Keratinocyte (primary cell): Measurements from ENCODE around the gene RFX2. TPM values are rescaled to one million over a fixed set of nuclear protein-coding genes. Genes with fewer than 3 reads are reported as not detected.

ENCODE experiments used
- DNase-seq: peaks from one replicate; pipeline ENCODE4 v3.0.0-alpha.2; 2011; ENCODE audit warnings: low read depth, missing footprints, low spot score
- FAIRE-seq: peaks from 2 replicates; lab custom pipeline; 2011; peaks lifted over from hg19 to GRCh38; lab: Jason Lieb, UNC
- H2AFZ ChIP-seq: 2 replicates; pipeline ENCODE4 v1.6.0; 2012; ENCODE audit warnings: low read length, control low read depth, inconsistent platforms; ENCODE audit not compliant: control insufficient read depth
- H3K27ac ChIP-seq: 2 replicates; pipeline ENCODE4 v1.5.1; 2011; ENCODE audit warnings: low read length; ENCODE audit not compliant: control insufficient read depth, insufficient read depth
- H3K27me3 ChIP-seq: 3 replicates; pipeline ENCODE4 v1.6.0; 2011; ENCODE audit warnings: low read length; ENCODE audit not compliant: control insufficient read depth, insufficient read depth; ENCODE audit errors: extremely low read depth
- H3K36me3 ChIP-seq, 2 experiments: 2 replicates in 1 of 2; 3 replicates in 1 of 2; pipeline ENCODE4 v1.5.1; 2011; ENCODE audit warnings: low read length in 2 of 2, mild to moderate bottlenecking in 1 of 2; ENCODE audit not compliant: control insufficient read depth in 2 of 2, insufficient read depth in 2 of 2; ENCODE audit errors: extremely low read depth in 1 of 2
- H3K4me1 ChIP-seq: 3 replicates; pipeline ENCODE4 v1.5.1; 2011; ENCODE audit warnings: low read length; ENCODE audit not compliant: control insufficient read depth, insufficient read depth; ENCODE audit errors: extremely low read depth
- H3K4me2 ChIP-seq: 3 replicates; pipeline ENCODE4 v1.6.0; 2011; ENCODE audit warnings: low read depth, low read length; ENCODE audit not compliant: control insufficient read depth, insufficient read depth; ENCODE audit errors: extremely low read depth
- H3K4me3 ChIP-seq, 3 experiments: fragments of 200-600 bp in 1 of 3; sonication (generic) in 1 of 3; 2 replicates in 2 of 3; 3 replicates in 1 of 3; pipeline ENCODE4 v1.5.1; 2011 to 2016; ENCODE audit warnings: low read length in 3 of 3, mild to moderate bottlenecking in 3 of 3, control low read depth in 2 of 3, inconsistent platforms in 1 of 3, low read depth in 1 of 3, mixed read lengths in 1 of 3, mixed run types in 1 of 3, moderate library complexity in 1 of 3; ENCODE audit not compliant: control insufficient read depth in 2 of 3, insufficient read depth in 2 of 3; ENCODE audit errors: extremely low read depth in 1 of 3
- H3K79me2 ChIP-seq: 2 replicates; pipeline ENCODE4 v1.6.0; 2012; ENCODE audit warnings: low read length; ENCODE audit not compliant: control insufficient read depth, insufficient read depth
- H3K9ac ChIP-seq: 3 replicates; pipeline ENCODE4 v1.6.0; 2011; ENCODE audit warnings: low read length; ENCODE audit not compliant: control insufficient read depth, insufficient read depth; ENCODE audit errors: extremely low read depth
- H3K9me1 ChIP-seq: 3 replicates; pipeline ENCODE4 v1.6.0; 2011; ENCODE audit warnings: low read length; ENCODE audit not compliant: control insufficient read depth, insufficient read depth; ENCODE audit errors: extremely low read depth
- H3K9me3 ChIP-seq: 2 replicates; pipeline ENCODE4 v1.5.1; 2012; ENCODE audit warnings: low read depth, low read length; ENCODE audit not compliant: control insufficient read depth
- H4K20me1 ChIP-seq: 3 replicates; pipeline ENCODE4 v1.6.0; 2011; ENCODE audit warnings: low read length; ENCODE audit not compliant: control insufficient read depth, insufficient read depth; ENCODE audit errors: extremely low read depth
- EZH2 ChIP-seq: IDR thresholded peaks from one replicate; pipeline ENCODE4 v1.6.1; 2012; ENCODE audit warnings: inconsistent platforms, mild to moderate bottlenecking, low read length, moderate library complexity
- dilution Hi-C: fragments of 300-500 bp; cut with MboI; formaldehyde crosslinking; loops from one replicate; pipeline ENCODE4 v1.7.0; 2020; ENCODE audit warnings: low sequenced_read_pairs; ENCODE audit not compliant: extremely low pct_ligation_motif_present
- polyA plus RNA-seq, 5 experiments: library from polyadenylated mRNA; depleted of rRNA in 3 of 5; stranded (reverse) in 3 of 5; stranded (forward) in 1 of 5; unstranded in 1 of 5; fragments of >200 nt; gene quantifications; 1 replicate in 1 of 5; 2 replicates in 3 of 5; 3 replicates in 1 of 5; pipeline versions ENCODE4 v1.2.1 to v1.2.3, GENCODE V29; 2011 to 2012; ENCODE audit warnings: missing spikeins in 2 of 5, low read depth in 1 of 5, low replicate concordance in 1 of 5
- TF ChIP-seq, protein P1 (sequence below), 3 experiments: IDR thresholded peaks in 1 of 3; conservative IDR thresholded peaks in 1 of 3; optimal IDR thresholded peaks in 1 of 3; 2 replicates in 2 of 3; 3 replicates in 1 of 3; pipeline versions ENCODE3 to v1.5.1; 2011; ENCODE audit warnings: low read length in 3 of 3, mild to moderate bottlenecking in 3 of 3, moderate library complexity in 2 of 3, control low read depth in 1 of 3, inconsistent platforms in 1 of 3; ENCODE audit not compliant: insufficient read depth in 2 of 3; ENCODE audit errors: extremely low read depth in 1 of 3

The RFX2 gene
- polyA plus RNA-seq, 1 donor (not counting 4 experiments of a cell fraction or from before 2014, with no cell fraction given) = 5.8 TPM

DNA sequence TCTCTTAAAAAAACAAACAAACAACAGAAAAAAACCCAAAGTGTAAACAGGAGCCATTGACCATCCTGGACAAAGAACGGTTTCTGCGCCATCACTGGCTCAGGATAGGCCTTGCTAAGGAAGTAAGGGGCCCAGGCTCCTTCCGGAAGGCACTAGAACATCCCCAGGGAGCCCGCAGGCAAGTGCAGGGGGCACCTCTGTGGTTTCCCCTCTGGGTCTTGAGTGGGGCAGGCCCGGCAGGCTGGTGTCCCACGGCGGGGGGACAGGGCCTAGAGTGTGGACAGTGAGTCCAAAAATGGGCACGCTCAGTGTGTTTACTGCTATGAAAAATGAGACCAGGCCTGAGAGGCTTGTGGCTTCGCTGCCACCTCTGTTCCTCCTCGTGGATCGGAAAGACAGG is 117.5 kb downstream of the RFX2 start:
- H3K36me3 ChIP-seq = peaks cover 0 to 10% of the 10 kb centered on the region in 2 experiments
- DNase-seq (no peak), FAIRE-seq (no peak)
- H3K4me3 ChIP-seq = no peak overlapping the region
- H3K9ac ChIP-seq = no peak overlapping the region
- no peak overlapping the region for H2AFZ ChIP-seq
- H3K9me1 ChIP-seq = no peaks in the 10 kb centered on the region
- no peaks in the 10 kb centered on the region for H3K9me3 ChIP-seq
- H3K27ac ChIP-seq = no peak overlapping the region
- TF ChIP-seq EZH2 = no peak
- TF ChIP-seq, protein P1, sequence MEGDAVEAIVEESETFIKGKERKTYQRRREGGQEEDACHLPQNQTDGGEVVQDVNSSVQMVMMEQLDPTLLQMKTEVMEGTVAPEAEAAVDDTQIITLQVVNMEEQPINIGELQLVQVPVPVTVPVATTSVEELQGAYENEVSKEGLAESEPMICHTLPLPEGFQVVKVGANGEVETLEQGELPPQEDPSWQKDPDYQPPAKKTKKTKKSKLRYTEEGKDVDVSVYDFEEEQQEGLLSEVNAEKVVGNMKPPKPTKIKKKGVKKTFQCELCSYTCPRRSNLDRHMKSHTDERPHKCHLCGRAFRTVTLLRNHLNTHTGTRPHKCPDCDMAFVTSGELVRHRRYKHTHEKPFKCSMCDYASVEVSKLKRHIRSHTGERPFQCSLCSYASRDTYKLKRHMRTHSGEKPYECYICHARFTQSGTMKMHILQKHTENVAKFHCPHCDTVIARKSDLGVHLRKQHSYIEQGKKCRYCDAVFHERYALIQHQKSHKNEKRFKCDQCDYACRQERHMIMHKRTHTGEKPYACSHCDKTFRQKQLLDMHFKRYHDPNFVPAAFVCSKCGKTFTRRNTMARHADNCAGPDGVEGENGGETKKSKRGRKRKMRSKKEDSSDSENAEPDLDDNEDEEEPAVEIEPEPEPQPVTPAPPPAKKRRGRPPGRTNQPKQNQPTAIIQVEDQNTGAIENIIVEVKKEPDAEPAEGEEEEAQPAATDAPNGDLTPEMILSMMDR (optimal IDR thresholded peaks at IDR 0.05 in 1 of 3, IDR thresholded peaks at IDR 0.05 in 1 of 3, conservative IDR thresholded peaks at IDR 0.05 in 1 of 3; ENCODE audit: extremely low read depth in 1 of 3, insufficient read depth in 2 of 3, low read length in 3 of 3) = no peak
- H3K4me1 ChIP-seq = no peaks in the 10 kb centered on the region
- dilution Hi-C loops = no loop called here
- no peaks in the 10 kb centered on the region for H4K20me1 ChIP-seq
- no peak overlapping the region for H3K4me2 ChIP-seq
- no peaks in the 10 kb centered on the region for H3K79me2 ChIP-seq
- no peaks in the 10 kb centered on the region for H3K27me3 ChIP-seq

DNA sequence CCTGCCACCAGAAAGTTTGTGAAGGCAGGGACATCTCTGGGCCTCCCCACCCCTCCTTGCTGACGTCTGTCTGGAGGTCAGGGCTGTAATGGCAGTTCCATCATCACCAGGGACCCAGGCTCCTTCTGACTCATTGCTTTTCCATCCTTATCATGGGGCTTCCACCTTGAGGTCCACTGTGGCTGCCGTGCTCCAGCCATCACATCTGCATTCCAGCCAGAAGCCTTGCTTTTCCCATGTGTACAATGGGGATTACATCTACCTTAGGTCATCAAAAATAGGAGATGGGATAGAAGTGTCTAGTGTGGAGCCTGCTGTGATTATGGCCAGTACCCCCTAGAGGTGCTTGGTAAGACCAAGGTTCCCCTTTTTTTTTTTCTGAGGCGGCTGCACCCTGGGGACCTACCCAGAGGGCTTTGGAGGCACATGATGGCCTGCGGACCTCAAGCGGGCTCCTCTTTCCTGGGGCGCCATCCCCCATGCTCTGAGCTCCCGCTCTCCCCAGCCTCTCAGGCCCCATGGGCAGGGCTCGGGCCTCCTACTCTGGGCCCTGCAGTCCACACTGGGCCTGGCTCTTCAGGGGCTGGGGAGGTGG is 119.0 kb downstream of the RFX2 start:
- Histone ChIP-seq H3K27me3 (no peaks in the 10 kb centered on the region), H3K9me3 (no peaks in the 10 kb centered on the region), H3K9me1 (no peaks in the 10 kb centered on the region), H2AFZ (no peak overlapping the region), H3K79me2 (no peaks in the 10 kb centered on the region), H3K27ac (no peak overlapping the region), H3K4me1 (peaks cover 3% of the 10 kb centered on the region), H3K36me3 (peaks cover 0 to 5% of the 10 kb centered on the region in 2 experiments), H4K20me1 (no peaks in the 10 kb centered on the region), H3K4me3 (no peak overlapping the region), H3K9ac (no peak overlapping the region), H3K4me2 (no peak overlapping the region)
- dilution Hi-C loops = no loop called here
- DNase-seq (no peak), FAIRE-seq (no peak)
- TF ChIP-seq EZH2 = no peak
- TF ChIP-seq, protein P1 (optimal IDR thresholded peaks at IDR 0.05 in 1 of 3, IDR thresholded peaks at IDR 0.05 in 1 of 3, conservative IDR thresholded peaks at IDR 0.05 in 1 of 3; ENCODE audit: extremely low read depth in 1 of 3, insufficient read depth in 2 of 3, low read length in 3 of 3) = no peak
